ENCODE data around the gene ITGAD.
A peak's percentile ranks its signal among the peaks of the same experiment; 100 is the strongest.

The ITGAD gene

DNA sequence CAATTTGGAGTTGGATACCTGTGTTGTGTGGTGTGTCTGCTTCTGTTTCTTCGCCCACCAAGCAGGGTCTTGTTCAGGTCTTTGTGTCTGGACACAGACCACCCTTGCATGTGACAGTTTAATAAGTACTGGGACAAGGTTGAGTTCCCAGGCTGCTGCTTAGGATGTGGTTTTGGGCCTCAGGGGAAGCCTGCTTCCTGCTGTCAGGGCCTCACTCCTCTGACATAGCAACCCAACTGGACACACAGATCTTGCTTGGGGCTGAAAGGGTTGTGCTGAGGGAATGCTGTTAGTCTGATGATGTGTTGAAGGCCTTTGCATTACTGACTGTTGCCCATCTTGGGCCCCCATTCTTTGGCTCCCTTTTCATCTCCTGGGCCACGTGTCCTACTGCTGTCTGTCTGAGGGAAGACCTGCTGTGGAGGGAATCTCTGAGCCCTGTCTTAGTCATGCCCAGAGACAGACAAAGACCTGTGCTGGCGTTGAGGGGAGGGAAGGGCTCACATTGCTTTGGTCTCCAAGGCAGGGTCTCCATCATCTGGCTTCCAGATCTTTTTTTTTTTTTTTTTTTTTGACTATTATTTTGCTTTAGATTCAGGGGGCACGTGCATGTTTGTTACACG, 74.1 kb downstream of the ITGAD start:
- TF ChIP-seq, protein P1, sequence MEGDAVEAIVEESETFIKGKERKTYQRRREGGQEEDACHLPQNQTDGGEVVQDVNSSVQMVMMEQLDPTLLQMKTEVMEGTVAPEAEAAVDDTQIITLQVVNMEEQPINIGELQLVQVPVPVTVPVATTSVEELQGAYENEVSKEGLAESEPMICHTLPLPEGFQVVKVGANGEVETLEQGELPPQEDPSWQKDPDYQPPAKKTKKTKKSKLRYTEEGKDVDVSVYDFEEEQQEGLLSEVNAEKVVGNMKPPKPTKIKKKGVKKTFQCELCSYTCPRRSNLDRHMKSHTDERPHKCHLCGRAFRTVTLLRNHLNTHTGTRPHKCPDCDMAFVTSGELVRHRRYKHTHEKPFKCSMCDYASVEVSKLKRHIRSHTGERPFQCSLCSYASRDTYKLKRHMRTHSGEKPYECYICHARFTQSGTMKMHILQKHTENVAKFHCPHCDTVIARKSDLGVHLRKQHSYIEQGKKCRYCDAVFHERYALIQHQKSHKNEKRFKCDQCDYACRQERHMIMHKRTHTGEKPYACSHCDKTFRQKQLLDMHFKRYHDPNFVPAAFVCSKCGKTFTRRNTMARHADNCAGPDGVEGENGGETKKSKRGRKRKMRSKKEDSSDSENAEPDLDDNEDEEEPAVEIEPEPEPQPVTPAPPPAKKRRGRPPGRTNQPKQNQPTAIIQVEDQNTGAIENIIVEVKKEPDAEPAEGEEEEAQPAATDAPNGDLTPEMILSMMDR (IDR thresholded peaks at IDR 0.05; ENCODE audit: insufficient read depth, missing control alignments) = no peak
- no peak for DNase-seq (ENCODE audit: insufficient read length, low spot score)
- FAIRE-seq = no peak

GRCh38 chr16:31467858-31468257, 74.7 kb downstream of the ITGAD start:
- no peak for DNase-seq (ENCODE audit: insufficient read length, low spot score)
- no peak for FAIRE-seq
- TF ChIP-seq, protein P1 (IDR thresholded peaks at IDR 0.05; ENCODE audit: insufficient read depth, missing control alignments) = no peak

GRCh38 chr16:31470615-31471014, 77.5 kb downstream of the ITGAD start:
- FAIRE-seq = no peak
- no peak for DNase-seq (ENCODE audit: insufficient read length, low spot score)
- TF ChIP-seq, protein P1 (IDR thresholded peaks at IDR 0.05; ENCODE audit: insufficient read depth, missing control alignments) = no peak

DNA sequence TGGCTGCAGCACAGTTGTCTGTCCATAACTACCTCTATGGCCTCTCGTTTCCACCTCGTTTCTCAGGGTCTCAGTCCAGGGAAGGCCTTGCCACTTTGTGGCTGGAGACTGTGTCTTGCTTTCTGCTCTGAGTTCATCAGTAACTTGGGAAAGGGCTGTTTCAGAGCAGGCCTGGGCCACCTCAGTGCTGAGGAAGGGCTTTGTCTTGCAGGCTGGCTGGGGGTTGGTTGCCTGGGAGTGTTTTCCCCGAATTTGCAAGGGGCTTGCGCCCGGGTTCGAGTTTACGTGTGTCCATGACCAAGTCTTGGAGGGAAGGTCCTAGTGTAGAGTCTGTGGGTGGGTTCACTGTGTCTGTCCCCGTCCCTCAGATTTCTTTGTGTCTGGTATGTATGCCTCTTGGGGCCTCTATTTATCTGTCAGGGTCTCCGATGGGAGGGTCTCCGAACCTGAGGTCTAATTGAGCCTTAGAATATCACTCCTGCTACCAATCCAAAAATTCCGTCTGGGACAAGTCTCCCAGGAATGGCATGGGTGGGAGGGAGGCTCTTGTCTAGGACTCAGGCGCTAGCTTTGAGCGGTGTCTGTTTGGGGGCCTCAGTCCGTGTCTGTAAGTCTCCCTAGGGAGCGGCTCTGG, 78.2 kb downstream of the ITGAD start:
- DNase-seq (ENCODE audit: insufficient read length, low spot score) (no peak), FAIRE-seq (no peak)
- TF ChIP-seq, protein P1 (IDR thresholded peaks at IDR 0.05; ENCODE audit: insufficient read depth, missing control alignments) = no peak

DNA sequence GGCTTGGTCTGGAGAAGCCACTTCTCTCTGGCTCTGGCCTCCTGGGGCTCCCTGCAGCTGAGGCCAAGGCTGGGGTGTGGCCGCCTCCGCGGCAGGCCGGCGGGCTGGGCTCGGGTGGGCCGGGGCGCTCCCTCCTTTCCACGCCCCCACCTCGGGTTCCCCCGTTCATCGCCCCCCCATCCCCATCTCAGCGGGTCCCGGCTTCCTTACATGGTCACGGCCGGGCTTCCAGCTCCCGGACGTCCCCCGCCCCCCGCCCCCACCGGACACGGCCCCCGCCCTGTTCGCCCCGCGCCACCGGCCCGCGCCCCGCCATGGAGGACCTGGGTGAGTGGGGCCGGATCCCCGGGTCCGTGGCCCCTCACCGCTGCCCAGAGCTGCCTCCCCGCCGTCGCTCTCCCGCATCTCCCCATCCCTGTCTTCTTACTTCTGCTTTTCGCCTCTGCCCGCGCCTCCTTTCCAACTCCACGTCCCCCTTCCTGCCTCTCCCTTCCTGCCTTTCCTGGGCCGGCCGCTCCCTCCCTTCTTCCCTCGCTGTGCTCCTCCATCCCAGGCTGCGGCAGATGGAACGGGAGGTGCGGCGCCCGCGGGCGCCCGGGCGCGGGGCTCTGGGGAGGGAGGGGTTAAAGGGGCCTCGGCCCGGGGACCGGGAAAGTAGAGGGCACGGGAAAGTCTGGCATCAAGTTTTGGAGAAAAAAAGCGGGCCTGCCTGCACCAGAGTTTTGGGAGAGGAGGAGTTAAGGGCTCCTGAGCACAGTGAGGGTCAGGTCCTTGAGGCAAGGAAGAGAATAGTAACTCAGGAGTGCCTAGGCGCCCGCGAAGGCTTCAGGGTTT, 79.0 kb downstream of the ITGAD start, which contains the start of gene TGFB1I1:
TGFB1I1 (plus strand) TSS at position 278 of the 834 bp plus-strand sequence; CDS start at position 315, 37 bp downstream.
- peak; percentile 61 for DNase-seq (ENCODE audit: insufficient read length, low spot score)
- no peak for FAIRE-seq
- TF ChIP-seq, protein P1 (IDR thresholded peaks at IDR 0.05; ENCODE audit: insufficient read depth, missing control alignments) = no peak

- TF ChIP-seq, protein P1 (IDR thresholded peaks at IDR 0.05; ENCODE audit: insufficient read depth, missing control alignments) = no peak
- DNase-seq (ENCODE audit: insufficient read length, low spot score) = peak; percentile 60
- FAIRE-seq = no peak
Measured at GRCh38 chr16:31472709-31473203, 79.6 kb downstream of the ITGAD start.
